ENCODE measurements around the gene PARD6G.

Gene PARD6G

DNA sequence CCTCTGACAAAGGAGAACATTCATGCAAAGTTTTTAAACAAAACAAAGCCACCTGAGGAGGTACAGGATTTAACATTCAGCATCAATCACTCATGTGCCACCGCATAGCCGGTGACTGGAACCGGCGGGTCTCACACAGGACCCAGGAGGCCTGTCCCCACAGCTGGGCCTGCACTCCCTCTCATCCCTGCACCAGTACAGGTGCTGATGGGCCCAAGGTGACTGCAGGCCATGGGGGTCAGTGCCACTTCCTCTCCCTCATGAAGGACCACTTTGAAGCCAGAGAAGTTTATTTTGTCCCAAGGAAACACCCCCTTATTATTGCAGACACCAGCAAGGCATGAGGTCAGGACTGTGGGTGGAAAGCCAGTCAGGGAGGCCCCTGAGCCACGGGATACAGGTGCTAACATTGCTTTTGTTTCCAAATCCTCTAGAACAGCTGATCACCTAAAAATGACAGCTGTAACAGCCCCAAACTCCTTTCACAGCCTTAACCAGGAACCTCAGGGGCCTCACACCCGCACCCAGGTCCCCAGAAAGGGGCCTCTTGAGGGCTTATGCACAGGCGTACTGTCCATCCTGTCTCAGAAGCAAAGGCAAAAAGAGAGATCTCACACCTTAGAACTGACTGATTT, 14.0 kb downstream of the PARD6G start:
- no peak for TF ChIP-seq ARNT (IDR thresholded peaks at IDR 0.05)
- no peak for TF ChIP-seq CTBP1 (IDR thresholded peaks at IDR 0.05; ENCODE audit: borderline replicate concordance)
- TF ChIP-seq SUZ12 (IDR thresholded peaks at IDR 0.05): no peak
- TF ChIP-seq SP1 (IDR thresholded peaks at IDR 0.05): no peak
- TF ChIP-seq, protein P1, sequence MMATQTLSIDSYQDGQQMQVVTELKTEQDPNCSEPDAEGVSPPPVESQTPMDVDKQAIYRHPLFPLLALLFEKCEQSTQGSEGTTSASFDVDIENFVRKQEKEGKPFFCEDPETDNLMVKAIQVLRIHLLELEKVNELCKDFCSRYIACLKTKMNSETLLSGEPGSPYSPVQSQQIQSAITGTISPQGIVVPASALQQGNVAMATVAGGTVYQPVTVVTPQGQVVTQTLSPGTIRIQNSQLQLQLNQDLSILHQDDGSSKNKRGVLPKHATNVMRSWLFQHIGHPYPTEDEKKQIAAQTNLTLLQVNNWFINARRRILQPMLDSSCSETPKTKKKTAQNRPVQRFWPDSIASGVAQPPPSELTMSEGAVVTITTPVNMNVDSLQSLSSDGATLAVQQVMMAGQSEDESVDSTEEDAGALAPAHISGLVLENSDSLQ (IDR thresholded peaks at IDR 0.05): no peak
- TF ChIP-seq FOXK2 (IDR thresholded peaks at IDR 0.05): no peak
- TF ChIP-seq ELF4 (IDR thresholded peaks at IDR 0.05): no peak
- TF ChIP-seq ZNF384 (IDR thresholded peaks at IDR 0.05): no peak
- TF ChIP-seq L3MBTL2 (conservative IDR thresholded peaks at IDR 0.05): no peak
- no peak for TF ChIP-seq BHLHE40 (IDR thresholded peaks at IDR 0.05; ENCODE audit: borderline replicate concordance)
- TF ChIP-seq FOXM1 (IDR thresholded peaks at IDR 0.05; ENCODE audit: borderline replicate concordance): no peak
- TF ChIP-seq TARDBP (IDR thresholded peaks at IDR 0.05): no peak
- TF ChIP-seq HDGF (IDR thresholded peaks at IDR 0.05; ENCODE audit: borderline replicate concordance): no peak
- no peak for TF ChIP-seq NFRKB (IDR thresholded peaks at IDR 0.05)
- TF ChIP-seq LEF1 (IDR thresholded peaks at IDR 0.05; ENCODE audit: borderline replicate concordance): no peak
- no peak for TF ChIP-seq FOXA1 (IDR thresholded peaks at IDR 0.05)
- DNase-seq (ENCODE audit: extremely low spot score): no peak
- CTCF ChIA-PET: no interaction called here
- POLR2A ChIA-PET: no interaction called here

DNA sequence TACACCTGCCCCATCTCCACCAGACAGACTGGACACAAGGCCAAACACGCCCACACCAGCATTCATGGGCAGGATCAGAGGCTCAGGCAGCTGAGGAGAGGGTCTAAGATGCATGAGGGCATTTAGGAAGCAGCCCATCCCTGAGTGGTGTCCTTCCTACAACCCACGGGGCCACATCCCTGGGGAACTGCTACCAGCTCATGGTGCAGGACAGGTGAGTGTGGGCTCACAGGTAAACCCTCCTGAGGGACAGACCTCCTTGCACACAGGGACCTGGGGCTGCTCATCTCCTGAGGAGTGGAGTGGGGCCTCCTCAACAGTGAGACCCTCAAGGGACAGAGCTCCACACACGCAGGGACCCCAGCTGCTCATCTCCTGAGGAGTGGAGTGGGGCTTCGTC, 14.6 kb downstream of the PARD6G start:
- DNase-seq (ENCODE audit: extremely low spot score): no peak
- POLR2A ChIA-PET: no interaction called here
- no peak for TF ChIP-seq ELF4 (IDR thresholded peaks at IDR 0.05)
- TF ChIP-seq FOXA1 (IDR thresholded peaks at IDR 0.05): no peak
- TF ChIP-seq, protein P1 (IDR thresholded peaks at IDR 0.05): no peak
- no peak for TF ChIP-seq LEF1 (IDR thresholded peaks at IDR 0.05; ENCODE audit: borderline replicate concordance)
- no peak for TF ChIP-seq ARNT (IDR thresholded peaks at IDR 0.05)
- no peak for TF ChIP-seq FOXM1 (IDR thresholded peaks at IDR 0.05; ENCODE audit: borderline replicate concordance)
- TF ChIP-seq SUZ12 (IDR thresholded peaks at IDR 0.05): no peak
- TF ChIP-seq SP1 (IDR thresholded peaks at IDR 0.05): no peak
- TF ChIP-seq ZNF384 (IDR thresholded peaks at IDR 0.05): no peak
- no peak for TF ChIP-seq FOXK2 (IDR thresholded peaks at IDR 0.05)
- TF ChIP-seq L3MBTL2 (conservative IDR thresholded peaks at IDR 0.05): no peak
- no peak for TF ChIP-seq NFRKB (IDR thresholded peaks at IDR 0.05)
- TF ChIP-seq TARDBP (IDR thresholded peaks at IDR 0.05): no peak
- TF ChIP-seq BHLHE40 (IDR thresholded peaks at IDR 0.05; ENCODE audit: borderline replicate concordance): no peak
- TF ChIP-seq CTBP1 (IDR thresholded peaks at IDR 0.05; ENCODE audit: borderline replicate concordance): no peak
- CTCF ChIA-PET: no interaction called here

DNA sequence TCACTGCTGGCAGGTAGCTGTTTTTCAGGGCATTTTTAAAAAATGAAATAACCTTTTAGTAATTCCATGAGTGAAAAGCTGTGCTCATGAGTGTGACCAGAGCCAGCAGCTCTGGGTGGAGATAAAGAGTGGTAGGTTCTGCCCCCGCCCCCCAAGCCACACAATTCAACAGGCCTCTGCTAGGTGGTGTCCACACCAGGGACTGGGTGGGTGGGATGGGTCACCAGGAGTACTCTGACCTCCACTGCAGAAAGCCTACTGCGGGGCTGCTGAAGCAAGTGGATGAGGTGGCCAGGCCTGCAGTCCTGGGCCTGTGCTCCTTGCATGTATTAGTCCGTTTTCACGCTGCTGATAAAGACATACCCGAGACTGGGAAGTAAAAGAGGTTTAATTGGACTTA, 15.3 kb downstream of the PARD6G start:
- ChIA-PET POLR2A (no interaction called here), CTCF (no interaction called here)
- DNase-seq (ENCODE audit: extremely low spot score): no peak
- TF ChIP-seq SP1 (IDR thresholded peaks at IDR 0.05) (no peak), ELF4 (IDR thresholded peaks at IDR 0.05) (no peak), CTBP1 (IDR thresholded peaks at IDR 0.05; ENCODE audit: borderline replicate concordance) (no peak), ARNT (IDR thresholded peaks at IDR 0.05) (no peak), L3MBTL2 (conservative IDR thresholded peaks at IDR 0.05) (no peak), FOXK2 (IDR thresholded peaks at IDR 0.05) (no peak), TARDBP (IDR thresholded peaks at IDR 0.05) (no peak), FOXM1 (IDR thresholded peaks at IDR 0.05; ENCODE audit: borderline replicate concordance) (no peak), LEF1 (IDR thresholded peaks at IDR 0.05; ENCODE audit: borderline replicate concordance) (no peak), NFRKB (IDR thresholded peaks at IDR 0.05) (no peak), HDGF (IDR thresholded peaks at IDR 0.05; ENCODE audit: borderline replicate concordance) (no peak), BHLHE40 (IDR thresholded peaks at IDR 0.05; ENCODE audit: borderline replicate concordance) (no peak), ZNF384 (IDR thresholded peaks at IDR 0.05) (no peak), FOXA1 (IDR thresholded peaks at IDR 0.05) (no peak), SUZ12 (IDR thresholded peaks at IDR 0.05) (no peak)
- TF ChIP-seq, protein P1 (IDR thresholded peaks at IDR 0.05): no peak

DNA sequence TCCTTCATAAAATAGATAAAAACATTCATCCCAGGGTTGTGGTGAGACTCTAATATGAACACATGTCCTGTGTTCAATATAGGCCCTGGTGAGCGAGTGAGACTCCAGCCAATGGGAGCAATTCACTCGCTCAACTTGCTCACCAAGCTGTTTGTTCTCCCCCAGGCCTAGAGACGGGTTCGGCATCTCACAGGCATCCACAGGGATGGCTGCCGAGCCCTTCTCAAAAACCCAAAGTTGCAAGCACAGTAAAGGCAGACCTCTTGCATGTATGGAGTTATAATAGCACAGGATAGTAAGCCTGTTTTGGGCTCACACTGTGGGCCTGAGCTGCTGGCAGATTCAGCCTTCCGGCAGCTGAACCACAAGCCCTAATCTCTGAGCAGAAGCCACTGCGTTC, 15.7 kb downstream of the PARD6G start:
- TF ChIP-seq FOXA1 (IDR thresholded peaks at IDR 0.05): no peak
- TF ChIP-seq FOXK2 (IDR thresholded peaks at IDR 0.05): no peak
- TF ChIP-seq, protein P1 (IDR thresholded peaks at IDR 0.05): no peak
- CTCF ChIA-PET: interaction anchor here (0.7 kb wide), 1 partner anchor 32 kb away, joined by 3 read pairs; no protein-coding TSS in a partner anchor
- DNase-seq (ENCODE audit: extremely low spot score): no peak
- POLR2A ChIA-PET: no interaction called here

DNA sequence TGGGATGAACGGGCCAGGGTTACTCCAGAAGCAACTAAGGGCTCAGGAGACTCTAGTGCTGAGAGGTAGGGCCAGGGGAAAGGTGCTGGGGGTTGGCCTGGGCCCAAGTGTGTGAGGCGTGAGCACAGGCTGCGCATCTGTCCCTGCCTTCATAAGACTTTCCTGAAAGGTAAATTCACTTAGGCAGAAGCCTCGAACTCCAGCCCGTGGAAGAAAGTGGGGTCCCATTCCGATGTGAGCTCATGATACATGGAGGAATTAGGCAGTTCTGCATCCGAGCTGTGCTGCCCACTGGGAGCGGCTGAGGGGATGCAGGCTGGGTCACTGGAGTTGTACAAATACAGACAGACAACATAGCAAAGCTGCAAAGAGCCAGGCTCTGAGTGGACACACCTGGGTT, 16.2 kb downstream of the PARD6G start:
- ChIA-PET CTCF (interaction anchor here (0.7 kb wide), 1 partner anchor 31 kb away, joined by 3 read pairs; no protein-coding TSS in a partner anchor), POLR2A (no interaction called here)
- TF ChIP-seq CTBP1 (IDR thresholded peaks at IDR 0.05; ENCODE audit: borderline replicate concordance) (no peak), TARDBP (IDR thresholded peaks at IDR 0.05) (no peak), SUZ12 (IDR thresholded peaks at IDR 0.05) (no peak), FOXA1 (IDR thresholded peaks at IDR 0.05) (no peak), NFRKB (IDR thresholded peaks at IDR 0.05) (no peak), HDGF (IDR thresholded peaks at IDR 0.05; ENCODE audit: borderline replicate concordance) (no peak), FOXM1 (IDR thresholded peaks at IDR 0.05; ENCODE audit: borderline replicate concordance) (no peak), L3MBTL2 (conservative IDR thresholded peaks at IDR 0.05) (no peak), LEF1 (IDR thresholded peaks at IDR 0.05; ENCODE audit: borderline replicate concordance) (no peak), ELF4 (IDR thresholded peaks at IDR 0.05) (no peak), SP1 (IDR thresholded peaks at IDR 0.05) (no peak), ARNT (IDR thresholded peaks at IDR 0.05) (no peak)
- TF ChIP-seq, protein P1 (IDR thresholded peaks at IDR 0.05): no peak
- DNase-seq (ENCODE audit: extremely low spot score): no peak

All from HEK293T (cell line).